Cardiac muscle cell (in vitro differentiated cells and primary cell): ENCODE measurements around the gene GPATCH2. TPM values are rescaled to one million over a fixed set of nuclear protein-coding genes. Genes with fewer than 3 reads are reported as not detected.

Experiments
- DNase-seq, 2 donors: peaks; one replicate each; pipeline versions ENCODE4 v3.0.0 to v3.0.0-alpha.2; 2010 to 2017; ENCODE audit warnings: low read depth in 1 of 2, low spot score in 1 of 2
- H3K27ac ChIP-seq: fragments of 200-600 bp; sonication (generic); 2 replicates; pipeline ENCODE4 v1.5.1; 2016
- H3K27me3 ChIP-seq: fragments of 200-600 bp; sonication (generic); 2 replicates; pipeline ENCODE4 v1.6.0; 2016; ENCODE audit warnings: control low read depth
- H3K36me3 ChIP-seq: fragments of 200-600 bp; sonication (generic); 2 replicates; pipeline ENCODE4 v1.5.1; 2016; ENCODE audit warnings: control low read depth
- H3K4me1 ChIP-seq: fragments of 200-600 bp; sonication (generic); 2 replicates; pipeline ENCODE4 v1.8.1; 2017; ENCODE audit warnings: low read depth, mild to moderate bottlenecking, mixed run types
- H3K4me3 ChIP-seq: fragments of 200-600 bp; sonication (generic); 2 replicates; pipeline ENCODE4 v1.5.1; 2016; ENCODE audit warnings: mild to moderate bottlenecking
- H3K9me3 ChIP-seq: fragments of 200-600 bp; sonication (generic); 2 replicates; pipeline ENCODE4 v1.5.1; 2017; ENCODE audit warnings: low read depth, mild to moderate bottlenecking, control low read depth
- polyA plus RNA-seq: library from polyadenylated mRNA; unstranded; fragments of >200 nt; fragmentation: Nextera tagmentation; extraction: Ambion mirVana; gene quantifications from 2 replicates; pipeline ENCODE4 v1.2.1, GENCODE V29; 2016
- total RNA-seq: library from RNA; depleted of rRNA; stranded (reverse); fragments of >200 nt; gene quantifications from 2 replicates; pipeline ENCODE4 v1.2.3, GENCODE V29; 2016
- TF ChIP-seq, protein P1 (sequence below): IDR thresholded peaks from 2 replicates; pipeline ENCODE4 v1.5.1; 2012; ENCODE audit warnings: low read depth, mild to moderate bottlenecking, low read length

GPATCH2 gene
- total and polyA plus RNA-seq, 2 experiments from 2014 or later, result 9.8 to 16.7 TPM

DNA sequence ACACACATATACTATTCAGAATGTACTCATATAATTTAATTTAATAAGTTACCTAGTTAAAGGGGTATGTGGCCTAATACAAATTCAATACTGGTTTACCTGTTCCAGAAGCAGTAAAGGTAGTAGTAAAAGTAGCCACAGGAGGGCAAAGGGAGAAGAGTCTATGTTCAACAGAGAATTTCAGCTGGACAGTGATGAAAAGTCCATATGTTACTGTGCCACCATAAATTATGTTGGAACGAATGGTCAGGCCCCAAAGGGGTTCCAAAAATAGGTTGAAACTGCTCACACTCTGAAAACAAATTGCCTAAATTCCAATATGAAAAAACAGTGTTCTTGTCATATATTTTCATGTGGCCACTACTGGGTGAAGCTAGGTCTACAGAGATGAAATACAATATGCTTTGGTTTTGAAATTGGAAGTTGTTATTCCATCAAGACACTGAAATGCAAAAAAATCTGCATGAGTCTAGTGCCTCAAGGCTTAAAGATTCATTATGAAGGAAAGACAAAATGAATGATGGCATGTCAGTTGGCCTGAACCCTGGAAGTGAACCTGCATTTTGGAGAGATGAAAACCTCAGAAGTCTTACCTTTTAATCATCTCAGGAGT, 78.4 kb downstream of the GPATCH2 start:
- Histone ChIP-seq H3K4me3 (no peak overlapping the region), H3K9me3 (no peaks in the 10 kb centered on the region), H3K4me1 (peaks cover 7% of the 10 kb centered on the region), H3K27me3 (no peaks in the 10 kb centered on the region), H3K36me3 (no peaks in the 10 kb centered on the region), H3K27ac (no peak overlapping the region)
- DNase-seq, result no peak
- TF ChIP-seq, protein P1, sequence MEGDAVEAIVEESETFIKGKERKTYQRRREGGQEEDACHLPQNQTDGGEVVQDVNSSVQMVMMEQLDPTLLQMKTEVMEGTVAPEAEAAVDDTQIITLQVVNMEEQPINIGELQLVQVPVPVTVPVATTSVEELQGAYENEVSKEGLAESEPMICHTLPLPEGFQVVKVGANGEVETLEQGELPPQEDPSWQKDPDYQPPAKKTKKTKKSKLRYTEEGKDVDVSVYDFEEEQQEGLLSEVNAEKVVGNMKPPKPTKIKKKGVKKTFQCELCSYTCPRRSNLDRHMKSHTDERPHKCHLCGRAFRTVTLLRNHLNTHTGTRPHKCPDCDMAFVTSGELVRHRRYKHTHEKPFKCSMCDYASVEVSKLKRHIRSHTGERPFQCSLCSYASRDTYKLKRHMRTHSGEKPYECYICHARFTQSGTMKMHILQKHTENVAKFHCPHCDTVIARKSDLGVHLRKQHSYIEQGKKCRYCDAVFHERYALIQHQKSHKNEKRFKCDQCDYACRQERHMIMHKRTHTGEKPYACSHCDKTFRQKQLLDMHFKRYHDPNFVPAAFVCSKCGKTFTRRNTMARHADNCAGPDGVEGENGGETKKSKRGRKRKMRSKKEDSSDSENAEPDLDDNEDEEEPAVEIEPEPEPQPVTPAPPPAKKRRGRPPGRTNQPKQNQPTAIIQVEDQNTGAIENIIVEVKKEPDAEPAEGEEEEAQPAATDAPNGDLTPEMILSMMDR, result no peak

- Histone ChIP-seq H3K36me3 (no peaks in the 10 kb centered on the region), H3K27ac (no peak overlapping the region), H3K9me3 (no peaks in the 10 kb centered on the region), H3K27me3 (no peaks in the 10 kb centered on the region), H3K4me3 (no peak overlapping the region), H3K4me1 (no peaks in the 10 kb centered on the region)
- DNase-seq, result no peak
- TF ChIP-seq, protein P1, result no peak
These were observed 88.1 kb downstream of the GPATCH2 start for GRCh38 chr1:217542837-217543236.

DNA sequence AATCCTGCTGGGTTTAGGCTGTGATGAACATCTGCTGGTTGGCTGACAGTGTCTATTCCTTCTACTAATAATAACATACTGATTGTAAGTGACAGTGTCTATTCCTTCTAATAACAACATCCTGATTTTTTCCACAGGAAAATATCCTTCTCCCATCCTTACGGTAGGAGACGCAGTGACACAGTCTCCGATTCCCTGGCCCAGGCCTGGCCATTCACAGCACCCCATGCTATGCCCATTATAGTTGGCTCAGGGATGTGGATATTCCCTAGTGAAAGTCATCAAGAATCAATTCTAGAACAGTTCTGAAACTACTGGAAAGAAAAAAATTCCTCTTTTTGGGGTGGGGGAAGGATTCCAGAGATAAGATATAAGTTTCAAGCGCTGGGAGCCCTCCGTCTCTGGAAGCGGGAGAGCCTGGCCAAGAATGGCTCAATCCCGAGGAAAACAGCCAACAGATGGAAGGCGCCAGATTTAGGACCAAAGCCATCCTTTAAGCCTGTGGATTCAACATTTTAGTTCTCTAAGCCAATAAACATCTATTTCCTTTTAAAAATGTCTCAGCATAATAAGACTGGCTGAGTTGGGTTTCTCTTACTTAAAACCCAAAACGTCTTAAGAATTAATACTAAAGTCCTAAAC, 88.6 kb downstream of the GPATCH2 start:
- peak in 1 of 2 donors; percentile 78 for DNase-seq
- Histone ChIP-seq H3K27ac (no peak overlapping the region), H3K4me3 (no peak overlapping the region), H3K36me3 (no peaks in the 10 kb centered on the region), H3K4me1 (no peaks in the 10 kb centered on the region), H3K9me3 (no peaks in the 10 kb centered on the region), H3K27me3 (no peaks in the 10 kb centered on the region)
- TF ChIP-seq, protein P1, result no peak

- H3K36me3 ChIP-seq, result no peaks in the 10 kb centered on the region
- no peak for DNase-seq
- H3K9me3 ChIP-seq, result no peaks in the 10 kb centered on the region
- TF ChIP-seq, protein P1, result no peak
- H3K27me3 ChIP-seq, result no peaks in the 10 kb centered on the region
- H3K27ac ChIP-seq, result no peak overlapping the region
- no peaks in the 10 kb centered on the region for H3K4me1 ChIP-seq
- H3K4me3 ChIP-seq, result no peak overlapping the region
These were observed 90.6 kb downstream of the GPATCH2 start for GRCh38 chr1:217540321-217540720.

DNA sequence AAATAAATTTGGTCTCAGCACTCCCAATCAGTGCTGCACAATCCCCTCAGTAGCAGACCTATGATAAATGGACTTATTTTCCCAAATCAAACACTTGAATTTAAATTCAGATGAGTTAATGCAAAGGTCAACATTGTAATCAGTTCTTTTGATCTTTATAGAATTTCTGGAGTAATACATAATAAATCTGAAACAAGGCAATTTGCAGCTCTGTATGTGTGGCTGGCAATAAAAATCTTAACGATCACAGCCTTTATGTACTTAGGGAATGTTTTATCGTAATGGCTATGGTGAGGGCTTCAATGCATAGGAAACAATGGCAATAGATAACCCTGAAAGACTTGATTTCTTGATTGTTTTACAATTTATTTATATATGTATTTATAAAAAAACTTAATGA, 91.4 kb downstream of the GPATCH2 start:
- no peaks in the 10 kb centered on the region for H3K9me3 ChIP-seq
- TF ChIP-seq, protein P1, result no peak
- H3K27me3 ChIP-seq, result no peaks in the 10 kb centered on the region
- H3K36me3 ChIP-seq, result no peaks in the 10 kb centered on the region
- H3K4me1 ChIP-seq, result no peaks in the 10 kb centered on the region
- H3K27ac ChIP-seq, result no peak overlapping the region
- no peak for DNase-seq
- no peak overlapping the region for H3K4me3 ChIP-seq
